Vagina (tissue), 2 donors: ENCODE measurements around the gene SPACA7. TPM values are rescaled to one million over a fixed set of nuclear protein-coding genes. Genes with fewer than 3 reads are reported as not detected.
"Not testable (repeated sequence)": the region's sequence is repeated elsewhere in the genome, so short reads cannot be mapped to it uniquely, and the experiment has no call there.

Experiments
- DNase-seq, 2 donors: peaks; one replicate each; pipeline ENCODE4 v3.0.0-alpha.2; 2017; ENCODE audit errors: extremely low spot score in 2 of 2
- H3K27ac ChIP-seq: fragments of 200-600 bp; sonication (generic); one replicate; pipeline ENCODE4 v1.5.1; 2019
- H3K27me3 ChIP-seq: fragments of 200-600 bp; sonication (generic); one replicate; pipeline ENCODE4 v1.5.1; 2019
- H3K36me3 ChIP-seq, 2 donors: fragments of 200-600 bp; sonication (generic); one replicate each; pipeline ENCODE4 v1.5.1; 2017 to 2019
- H3K4me1 ChIP-seq: fragments of 200-600 bp; sonication (generic); one replicate; pipeline ENCODE4 v1.5.1; 2019
- H3K4me3 ChIP-seq, 2 donors: fragments of 200-600 bp; sonication (generic); 1 replicate in 1 of 2; 2 replicates in 1 of 2; pipeline ENCODE4 v1.5.1; 2016 to 2019
- H3K9me3 ChIP-seq: fragments of 200-600 bp; sonication (generic); one replicate; pipeline ENCODE4 v1.5.1; 2019
- CTCF ChIP-seq, 3 experiments: fragments of 450-650 bp in 2 of 3; fragments of 200-600 bp in 1 of 3; sonication (generic) in 1 of 3; IDR thresholded peaks; one replicate each; pipeline ENCODE4 v1.5.1; 2017 to 2019; ENCODE audit warnings: antibody characterized with exemption in 3 of 3, mild to moderate bottlenecking in 2 of 3, moderate library complexity in 2 of 3
- POLR2A ChIP-seq, 2 donors: fragments of 450-650 bp; IDR thresholded peaks; one replicate each; pipeline ENCODE4 v1.6.1; 2017; ENCODE audit warnings: antibody characterized with exemption in 2 of 2, mild to moderate bottlenecking in 2 of 2, moderate library complexity in 2 of 2
- POLR2AphosphoS5 ChIP-seq, 2 donors: sonication (generic); formaldehyde crosslinking; IDR thresholded peaks; one replicate each; pipeline ENCODE4 v1.9.0; 2017; ENCODE audit warnings: antibody characterized with exemption in 2 of 2, mild to moderate bottlenecking in 2 of 2, low read depth in 1 of 2; ENCODE audit not compliant: insufficient read depth in 1 of 2
- intact Hi-C: fragments of 100-400 bp; cut with DNase I; formaldehyde crosslinking; loops from one replicate; pipeline ENCODE4 v1.15.1; 2023
- total RNA-seq: library from RNA; depleted of rRNA; stranded (reverse); fragments of >200 nt; gene quantifications from one replicate; pipeline ENCODE4 v1.2.3, GENCODE V29; 2016

Gene SPACA7
- total RNA-seq, 1 donor from 2014 or later, result not detected

DNA sequence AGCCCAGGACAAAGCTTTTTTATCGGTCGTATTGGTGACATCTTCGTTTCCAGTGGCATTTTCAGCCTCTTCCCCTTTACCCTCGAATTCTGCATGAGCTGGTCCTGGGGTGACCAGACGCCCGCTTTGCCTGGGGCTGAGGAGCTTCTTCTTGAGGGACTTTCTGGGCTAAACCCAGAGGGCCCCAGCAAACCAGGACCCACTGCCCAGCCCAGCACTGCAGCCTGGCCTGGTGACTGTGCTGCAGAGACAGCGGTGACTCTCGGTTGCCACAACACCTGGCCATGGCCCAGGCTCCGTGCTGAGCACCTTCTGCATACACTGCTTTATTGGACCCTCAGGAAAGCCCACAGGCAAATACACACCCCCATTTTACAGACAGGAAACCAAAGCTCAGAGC, 21.0 kb downstream of the SPACA7 start:
- Histone ChIP-seq H3K36me3 (no peaks in the 10 kb centered on the region), H3K4me3 (no peak overlapping the region), H3K9me3 (no peaks in the 10 kb centered on the region), H3K4me1 (no peaks in the 10 kb centered on the region), H3K27me3 (no peaks in the 10 kb centered on the region), H3K27ac (no peak overlapping the region)
- no peak for DNase-seq
- TF ChIP-seq POLR2A (IDR thresholded peaks at IDR 0.05) (no peak), CTCF (IDR thresholded peaks at IDR 0.05) (no peak), POLR2AphosphoS5 (IDR thresholded peaks at IDR 0.05; ENCODE audit: insufficient read depth in 1 of 2, low read depth in 1 of 2) (no peak)
- intact Hi-C loops, result no loop called here

DNA sequence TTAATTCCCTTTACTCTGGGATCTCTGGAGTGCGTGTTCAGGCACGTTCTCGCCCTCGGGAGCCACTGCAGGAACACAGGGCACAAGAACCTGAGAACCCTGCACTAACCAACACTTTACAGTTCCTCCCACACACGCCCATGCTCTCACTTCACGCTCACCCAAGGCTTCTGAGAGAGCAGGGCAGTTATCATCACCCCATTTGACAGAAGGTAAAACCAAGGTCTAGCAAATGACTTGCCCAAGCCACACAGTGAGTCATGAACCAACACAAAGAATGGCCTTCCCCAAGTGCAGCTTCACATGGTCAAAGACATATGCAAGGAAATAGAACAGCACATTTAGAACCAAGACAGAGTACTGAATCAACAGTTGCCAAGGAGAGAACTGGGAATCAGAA, 22.2 kb downstream of the SPACA7 start:
- H3K27ac ChIP-seq, intact Hi-C loops, DNase-seq: not testable (repeated sequence)

GRCh38 chr13:112409828-112410227, 33.7 kb downstream of the SPACA7 start:
- H3K36me3 ChIP-seq, H3K27me3 ChIP-seq, intact Hi-C loops, H3K4me1 ChIP-seq, DNase-seq, H3K4me3 ChIP-seq, H3K9me3 ChIP-seq, H3K27ac ChIP-seq: not testable (repeated sequence)

More for the DNA sequence above, 22.2 kb downstream of the SPACA7 start:
- not testable (repeated sequence) for H3K4me1 ChIP-seq, H3K27me3 ChIP-seq, H3K4me3 ChIP-seq, H3K36me3 ChIP-seq, H3K9me3 ChIP-seq

GRCh38 chr13:112416647-112417046, 40.5 kb downstream of the SPACA7 start:
- no peak for DNase-seq
- Histone ChIP-seq H3K36me3 (no peaks in the 10 kb centered on the region), H3K27me3 (no peaks in the 10 kb centered on the region), H3K27ac (no peak overlapping the region), H3K4me1 (no peaks in the 10 kb centered on the region), H3K9me3 (no peaks in the 10 kb centered on the region), H3K4me3 (no peak overlapping the region)
- intact Hi-C loops, result no loop called here
- TF ChIP-seq CTCF (IDR thresholded peaks at IDR 0.05), result no peak
- no peak for TF ChIP-seq POLR2A (IDR thresholded peaks at IDR 0.05)
- TF ChIP-seq POLR2AphosphoS5 (IDR thresholded peaks at IDR 0.05; ENCODE audit: insufficient read depth in 1 of 2, low read depth in 1 of 2), result no peak

DNA sequence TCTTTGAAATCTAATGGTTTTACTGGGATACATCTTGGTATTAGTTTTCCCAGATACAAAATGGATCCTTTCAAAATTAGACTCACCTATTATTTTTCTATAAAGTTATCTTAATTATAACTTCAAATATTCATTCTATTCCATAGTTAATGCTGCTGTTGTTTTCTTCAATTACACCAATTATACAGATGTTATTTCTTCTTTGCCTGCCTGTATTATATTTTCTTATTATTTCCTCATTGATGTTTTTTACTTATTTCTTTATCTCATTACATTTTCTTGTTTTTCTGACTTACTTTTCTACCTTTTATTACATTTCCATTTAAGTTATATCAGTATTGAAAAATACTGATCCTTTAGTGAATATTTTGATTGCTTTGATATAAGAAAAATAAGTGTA, 40.9 kb downstream of the SPACA7 start:
- Histone ChIP-seq H3K4me3 (no peak overlapping the region), H3K9me3 (no peaks in the 10 kb centered on the region), H3K36me3 (no peaks in the 10 kb centered on the region), H3K27me3 (no peaks in the 10 kb centered on the region), H3K27ac (no peak overlapping the region), H3K4me1 (no peaks in the 10 kb centered on the region)
- no peak for TF ChIP-seq POLR2AphosphoS5 (IDR thresholded peaks at IDR 0.05; ENCODE audit: insufficient read depth in 1 of 2, low read depth in 1 of 2)
- TF ChIP-seq CTCF (IDR thresholded peaks at IDR 0.05), result no peak
- TF ChIP-seq POLR2A (IDR thresholded peaks at IDR 0.05), result no peak
- no peak for DNase-seq
- intact Hi-C loops, result no loop called here

DNA sequence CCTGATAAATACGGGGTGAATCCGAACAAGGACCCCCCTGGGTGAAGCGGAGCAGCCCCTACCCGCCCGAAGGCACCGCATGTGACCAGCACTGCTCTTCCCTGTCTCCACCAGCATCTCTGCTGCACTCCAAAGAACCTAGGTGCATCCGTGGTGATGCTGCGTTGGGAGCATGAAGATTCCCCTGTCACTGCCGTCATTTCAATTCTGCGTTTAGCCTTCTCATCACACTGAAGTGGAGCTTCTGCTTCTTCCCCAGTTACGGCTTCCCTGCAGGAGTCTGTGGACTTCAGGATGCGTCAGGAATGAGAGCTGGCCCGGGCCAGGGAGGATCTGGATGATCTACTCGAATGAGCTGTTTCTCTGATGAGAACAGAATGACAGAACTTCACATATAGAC, 47.9 kb downstream of the SPACA7 start:
- no peak overlapping the region for H3K27ac ChIP-seq
- no peak overlapping the region for H3K4me3 ChIP-seq
- DNase-seq, result no peak
- TF ChIP-seq POLR2AphosphoS5 (IDR thresholded peaks at IDR 0.05; ENCODE audit: insufficient read depth in 1 of 2, low read depth in 1 of 2) (no peak), CTCF (IDR thresholded peaks at IDR 0.05) (no peak), POLR2A (IDR thresholded peaks at IDR 0.05) (no peak)
- intact Hi-C loops, result no loop called here
- H3K4me1 ChIP-seq, result no peaks in the 10 kb centered on the region
- no peaks in the 10 kb centered on the region for H3K36me3 ChIP-seq
- H3K27me3 ChIP-seq, result no peaks in the 10 kb centered on the region
- no peaks in the 10 kb centered on the region for H3K9me3 ChIP-seq
